Breast epithelium (tissue), 4 donors: ENCODE measurements around the gene FADS2. TPM values are rescaled to one million over a fixed set of nuclear protein-coding genes. Genes with fewer than 3 reads are reported as not detected.

Source experiments
- DNase-seq, 2 donors: peaks; one replicate each; pipeline ENCODE4 v3.0.0-alpha.2; 2019; ENCODE audit warnings: low spot score in 2 of 2
- H3K27ac ChIP-seq, 2 donors: fragments of 200-600 bp; sonication (generic) in 1 of 2; one replicate each; pipeline ENCODE4 v1.5.1; 2016 to 2019; ENCODE audit warnings: mild to moderate bottlenecking in 1 of 2
- H3K27me3 ChIP-seq, 2 donors: fragments of 200-600 bp; sonication (generic) in 1 of 2; one replicate each; pipeline versions ENCODE4 v1.5.1 to v1.6.0; 2017 to 2019; ENCODE audit warnings: control low read depth in 1 of 2, mild to moderate bottlenecking in 1 of 2
- H3K36me3 ChIP-seq: fragments of 200-600 bp; one replicate; pipeline ENCODE4 v1.5.1; 2019
- H3K4me1 ChIP-seq, 2 donors: fragments of 200-600 bp; sonication (generic); one replicate each; pipeline ENCODE4 v1.5.1; 2016 to 2019; ENCODE audit warnings: control low read depth in 1 of 2
- H3K4me3 ChIP-seq, 3 donors: fragments of 200-600 bp; sonication (generic); 1 replicate in 2 of 3; 2 replicates in 1 of 3; pipeline ENCODE4 v1.5.1; 2016 to 2019; ENCODE audit warnings: mild to moderate bottlenecking in 3 of 3, moderate library complexity in 2 of 3
- H3K9me3 ChIP-seq, 2 donors: fragments of 200-600 bp; sonication (generic) in 1 of 2; one replicate each; pipeline ENCODE4 v1.5.1; 2016 to 2019; ENCODE audit warnings: control low read depth in 1 of 2
- POLR2A ChIP-seq: fragments of 450-650 bp; IDR thresholded peaks from one replicate; pipeline ENCODE4 v1.6.1; 2016; ENCODE audit warnings: antibody characterized with exemption, mild to moderate bottlenecking, moderate library complexity
- POLR2AphosphoS5 ChIP-seq, 3 donors: sonication (generic); formaldehyde crosslinking; IDR thresholded peaks; one replicate each; pipeline ENCODE4 v1.6.1; 2017; ENCODE audit warnings: antibody characterized with exemption in 3 of 3
- intact Hi-C: fragments of 100-400 bp; cut with DNase I; formaldehyde crosslinking; loops from one replicate; pipeline ENCODE4 v1.15.1; 2023; ENCODE audit warnings: low total_unique reads
- total RNA-seq, 3 donors: library from RNA; depleted of rRNA; stranded (reverse); fragments of >200 nt; gene quantifications; one replicate each; pipeline ENCODE4 v1.1.0, GENCODE V29; 2016
- TF ChIP-seq, protein P1 (sequence below), 3 donors: fragments of 450-650 bp; IDR thresholded peaks; one replicate each; pipeline ENCODE4 v1.5.1; 2016 to 2017; ENCODE audit warnings: antibody characterized with exemption in 3 of 3, mild to moderate bottlenecking in 3 of 3, moderate library complexity in 3 of 3

FADS2 gene
- total RNA-seq, 3 donors from 2014 or later, result 5.6 to 35.8 (median 7.5) TPM

DNA sequence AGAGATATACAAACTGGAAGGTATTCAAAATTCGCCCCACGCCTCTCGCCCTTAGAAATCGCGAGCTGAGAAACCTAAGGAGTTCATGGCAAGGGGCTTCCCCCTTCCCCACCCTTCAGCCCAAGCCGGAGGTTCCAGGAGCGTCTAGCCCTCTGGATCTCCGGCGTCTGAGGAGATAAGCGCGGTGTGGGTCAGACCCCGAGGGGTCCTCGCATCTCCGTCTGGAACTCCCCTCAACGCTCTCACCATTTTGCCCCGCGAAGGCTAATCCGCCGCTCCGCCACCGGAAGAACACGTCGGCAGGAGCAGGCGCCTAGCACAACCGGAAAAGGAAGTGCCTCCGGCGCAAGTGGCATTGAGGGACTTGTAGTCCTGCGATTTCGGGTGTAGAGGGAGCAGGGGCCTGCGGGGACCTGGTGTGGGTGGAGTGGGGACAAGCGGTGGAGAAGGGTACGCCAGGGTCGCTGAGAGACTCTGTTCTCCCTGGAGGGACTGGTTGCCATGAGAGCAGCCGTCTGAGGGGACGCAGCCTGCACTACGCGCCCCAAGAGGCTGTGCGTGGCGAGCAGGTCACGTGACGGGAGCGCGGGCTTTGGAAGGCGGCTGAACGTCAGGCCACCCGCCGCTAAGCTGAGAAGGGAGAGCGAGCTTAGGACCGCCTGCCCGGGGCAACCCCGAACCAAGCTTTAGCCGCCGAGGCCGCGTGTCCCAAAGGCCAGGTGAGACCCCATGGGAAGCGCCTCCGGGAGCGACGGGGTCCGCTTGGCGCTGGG lies 35.6 kb upstream of the FADS2 start, which contains the start of the genes FEN1 and TMEM258:
FEN1 (plus strand) TSS at position 602 of the 773 bp plus-strand sequence. CDS start 2,451 bp downstream, outside the sequence.
TMEM258 (minus strand) TSS at position 290 of the 773 bp plus-strand sequence; CDS start at position 249, 41 bp downstream.
- H3K4me1 ChIP-seq, result no peaks in the 10 kb centered on the region
- H3K27me3 ChIP-seq, result no peaks in the 10 kb centered on the region
- H3K9me3 ChIP-seq, result no peaks in the 10 kb centered on the region
- peak; percentile 81 to 99 (median 92) for TF ChIP-seq POLR2AphosphoS5 (IDR thresholded peaks at IDR 0.05)
- TF ChIP-seq, protein P1, sequence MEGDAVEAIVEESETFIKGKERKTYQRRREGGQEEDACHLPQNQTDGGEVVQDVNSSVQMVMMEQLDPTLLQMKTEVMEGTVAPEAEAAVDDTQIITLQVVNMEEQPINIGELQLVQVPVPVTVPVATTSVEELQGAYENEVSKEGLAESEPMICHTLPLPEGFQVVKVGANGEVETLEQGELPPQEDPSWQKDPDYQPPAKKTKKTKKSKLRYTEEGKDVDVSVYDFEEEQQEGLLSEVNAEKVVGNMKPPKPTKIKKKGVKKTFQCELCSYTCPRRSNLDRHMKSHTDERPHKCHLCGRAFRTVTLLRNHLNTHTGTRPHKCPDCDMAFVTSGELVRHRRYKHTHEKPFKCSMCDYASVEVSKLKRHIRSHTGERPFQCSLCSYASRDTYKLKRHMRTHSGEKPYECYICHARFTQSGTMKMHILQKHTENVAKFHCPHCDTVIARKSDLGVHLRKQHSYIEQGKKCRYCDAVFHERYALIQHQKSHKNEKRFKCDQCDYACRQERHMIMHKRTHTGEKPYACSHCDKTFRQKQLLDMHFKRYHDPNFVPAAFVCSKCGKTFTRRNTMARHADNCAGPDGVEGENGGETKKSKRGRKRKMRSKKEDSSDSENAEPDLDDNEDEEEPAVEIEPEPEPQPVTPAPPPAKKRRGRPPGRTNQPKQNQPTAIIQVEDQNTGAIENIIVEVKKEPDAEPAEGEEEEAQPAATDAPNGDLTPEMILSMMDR (IDR thresholded peaks at IDR 0.05), result peak; percentile 5 to 48 (median 21)
- TF ChIP-seq POLR2A, result peak; percentile 80
- no peaks in the 10 kb centered on the region for H3K36me3 ChIP-seq
- DNase-seq, result peak; percentile 90 to 92
- H3K27ac ChIP-seq, result peak within 1 kb of the TSS; percentile 94 to 97
- peak within 1 kb of the TSS; percentile 74 to 89 (median 79) for H3K4me3 ChIP-seq
- intact Hi-C loops, result loop anchor here (10.0 kb wide), 1 partner anchor 292 kb away; no protein-coding TSS in a partner anchor

- H3K27me3 ChIP-seq, result no peaks in the 10 kb centered on the region
- no peaks in the 10 kb centered on the region for H3K4me1 ChIP-seq
- peak overlapping the region; percentile 94 to 97 for H3K27ac ChIP-seq
- H3K9me3 ChIP-seq, result no peaks in the 10 kb centered on the region
- H3K4me3 ChIP-seq, result peak overlapping the region; percentile 74 to 89 (median 79)
- no peaks in the 10 kb centered on the region for H3K36me3 ChIP-seq
- DNase-seq, result no peak
- no peak for TF ChIP-seq POLR2A
- TF ChIP-seq POLR2AphosphoS5 (IDR thresholded peaks at IDR 0.05), result no peak
- TF ChIP-seq, protein P1 (IDR thresholded peaks at IDR 0.05), result no peak
- intact Hi-C loops, result loop anchor here (10.0 kb wide), 1 partner anchor 292 kb away; no protein-coding TSS in a partner anchor
Measured at GRCh38 chr11:61793083-61793828, 34.8 kb upstream of the FADS2 start.

DNA sequence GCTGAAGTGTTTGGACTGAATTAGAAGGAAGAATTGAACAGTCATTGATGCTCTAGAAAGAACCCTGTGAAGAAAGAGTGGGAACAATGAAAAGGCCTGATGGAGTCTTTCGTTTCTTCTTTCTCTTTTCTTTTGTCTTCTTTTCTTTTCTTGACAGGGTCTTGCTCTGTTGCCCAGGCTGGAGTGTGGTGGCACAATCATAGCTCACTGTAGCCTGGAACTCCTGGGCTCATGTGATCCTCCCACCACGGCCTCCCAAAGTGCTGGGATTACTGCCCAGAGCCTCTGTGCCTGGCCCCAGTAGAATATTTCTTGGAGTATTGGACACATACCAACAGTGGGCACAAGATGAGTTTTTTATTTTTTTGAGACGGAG lies 34.3 kb upstream of the FADS2 start:
- H3K4me1 ChIP-seq, result no peaks in the 10 kb centered on the region
- H3K9me3 ChIP-seq, result no peaks in the 10 kb centered on the region
- TF ChIP-seq POLR2A (no peak), POLR2AphosphoS5 (IDR thresholded peaks at IDR 0.05) (no peak)
- TF ChIP-seq, protein P1 (IDR thresholded peaks at IDR 0.05), result no peak
- intact Hi-C loops, result loop anchor here (10.0 kb wide), 1 partner anchor 291 kb away; no protein-coding TSS in a partner anchor
- DNase-seq, result no peak
- H3K36me3 ChIP-seq, result no peaks in the 10 kb centered on the region
- no peaks in the 10 kb centered on the region for H3K27me3 ChIP-seq
- no peak overlapping the region for H3K27ac ChIP-seq
- peak overlapping the region in 1 of 3 donors; percentile 89 for H3K4me3 ChIP-seq

DNA sequence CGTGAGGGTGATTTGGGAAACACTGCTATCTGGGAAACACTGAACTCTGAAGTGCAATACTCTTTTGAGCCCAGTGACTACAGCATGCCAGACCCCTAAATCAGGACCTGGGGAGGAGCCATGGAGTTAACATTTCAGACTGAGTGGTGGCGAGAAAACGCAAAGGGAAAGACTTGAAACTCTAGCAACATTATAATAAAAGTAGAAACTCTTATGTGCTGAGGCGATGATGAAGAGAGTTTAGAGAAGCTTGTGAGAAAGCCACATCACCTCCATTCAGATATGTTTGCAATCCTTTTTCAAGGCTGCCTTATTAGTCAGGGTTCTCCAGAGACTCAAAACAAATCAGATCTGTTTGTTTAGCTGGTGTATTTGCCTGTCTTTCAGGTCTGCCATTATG lies 33.5 kb upstream of the FADS2 start:
- intact Hi-C loops, result loop anchor here (10.0 kb wide), 1 partner anchor 290 kb away; no protein-coding TSS in a partner anchor
- Histone ChIP-seq H3K36me3 (no peaks in the 10 kb centered on the region), H3K4me1 (no peaks in the 10 kb centered on the region), H3K27ac (no peak overlapping the region), H3K9me3 (no peaks in the 10 kb centered on the region), H3K27me3 (no peaks in the 10 kb centered on the region), H3K4me3 (no peak overlapping the region)
- DNase-seq, result no peak
- no peak for TF ChIP-seq POLR2AphosphoS5 (IDR thresholded peaks at IDR 0.05)
- no peak for TF ChIP-seq POLR2A
- TF ChIP-seq, protein P1 (IDR thresholded peaks at IDR 0.05), result no peak
